ES-I3 (cell line): ENCODE measurements around the gene ATAD3B.
"Not testable (repeated sequence)": the region's sequence is repeated elsewhere in the genome, so short reads cannot be mapped to it uniquely, and the experiment has no call there.

Experiments used
- H3K36me3 ChIP-seq: 2 replicates; pipeline ENCODE4 v1.6.1; 2013; ENCODE audit warnings: mild to moderate bottlenecking, low read length, control low read depth, moderate library complexity; ENCODE audit not compliant: insufficient read depth
- H3K4me1 ChIP-seq: 2 replicates; pipeline ENCODE4 v1.6.1; 2013; ENCODE audit warnings: mild to moderate bottlenecking, control low read depth, low read length; ENCODE audit not compliant: insufficient read depth
- H3K9ac ChIP-seq: 2 replicates; pipeline ENCODE4 v1.6.1; 2013; ENCODE audit warnings: low read depth, mild to moderate bottlenecking, low read length, moderate library complexity
- H3K9me3 ChIP-seq: 2 replicates; pipeline ENCODE4 v1.6.1; 2013; ENCODE audit warnings: mild to moderate bottlenecking, low read length, moderate library complexity; ENCODE audit not compliant: control insufficient read depth, insufficient read depth

The ATAD3B gene

GRCh38 chr1:1471389-1472052 is at the start of gene ATAD3B:
Gene ATAD3B (plus strand): TSS chr1:1471765. CDS start chr1:1471885, 120 bp downstream.
- H3K4me1 ChIP-seq, result no peaks in the 10 kb centered on the region
- H3K9ac ChIP-seq, result peak within 1 kb of the TSS; percentile 85
- H3K9me3 ChIP-seq, result no peaks in the 10 kb centered on the region
- no peaks in the 10 kb centered on the region for H3K36me3 ChIP-seq

GRCh38 chr1:1421907-1422464 is 49.6 kb upstream of the ATAD3B start:
- H3K4me1 ChIP-seq, result peaks cover 8% of the 10 kb centered on the region
- no peak overlapping the region for H3K9ac ChIP-seq
- H3K36me3 ChIP-seq, result no peaks in the 10 kb centered on the region
- H3K9me3 ChIP-seq, result no peaks in the 10 kb centered on the region

- no peak overlapping the region for H3K9ac ChIP-seq
- peaks cover 8% of the 10 kb centered on the region for H3K4me1 ChIP-seq
- no peaks in the 10 kb centered on the region for H3K36me3 ChIP-seq
- H3K9me3 ChIP-seq, result no peaks in the 10 kb centered on the region
These were observed 48.9 kb upstream of the ATAD3B start for GRCh38 chr1:1422465-1423244.

- H3K36me3 ChIP-seq, result no peaks in the 10 kb centered on the region
- H3K9ac ChIP-seq, result no peak overlapping the region
- H3K4me1 ChIP-seq, result peaks cover 8% of the 10 kb centered on the region
- H3K9me3 ChIP-seq, result no peaks in the 10 kb centered on the region
These were observed 48.3 kb upstream of the ATAD3B start for GRCh38 chr1:1423245-1423597.

GRCh38 chr1:1424707-1425106 is 46.9 kb upstream of the ATAD3B start:
- Histone ChIP-seq H3K36me3 (no peaks in the 10 kb centered on the region), H3K9me3 (no peaks in the 10 kb centered on the region), H3K4me1 (peaks cover 8% of the 10 kb centered on the region), H3K9ac (no peak overlapping the region)

- Histone ChIP-seq H3K9ac (no peak overlapping the region; the same call in 1 of the 2 replicates), H3K36me3 (no peaks in the 10 kb centered on the region), H3K4me1 (peaks cover 8% of the 10 kb centered on the region), H3K9me3 (no peaks in the 10 kb centered on the region)
These were observed 46.2 kb upstream of the ATAD3B start for GRCh38 chr1:1425426-1425752.

- no peaks in the 10 kb centered on the region for H3K9me3 ChIP-seq
- H3K9ac ChIP-seq, result peak overlapping the region; percentile 65
- peaks cover 5% of the 10 kb centered on the region for H3K4me1 ChIP-seq
- no peaks in the 10 kb centered on the region for H3K36me3 ChIP-seq
These were observed 45.6 kb upstream of the ATAD3B start for GRCh38 chr1:1425753-1426495.

GRCh38 chr1:1426496-1427105 is 45.0 kb upstream of the ATAD3B start:
- H3K36me3 ChIP-seq, result no peaks in the 10 kb centered on the region
- H3K9ac ChIP-seq, result peak overlapping the region; percentile 65
- peaks cover 5% of the 10 kb centered on the region for H3K4me1 ChIP-seq
- no peaks in the 10 kb centered on the region for H3K9me3 ChIP-seq

GRCh38 chr1:1427106-1427819 is 44.3 kb upstream of the ATAD3B start:
- H3K36me3 ChIP-seq, result no peaks in the 10 kb centered on the region
- no peaks in the 10 kb centered on the region for H3K9me3 ChIP-seq
- peaks cover 10% of the 10 kb centered on the region for H3K4me1 ChIP-seq
- peak overlapping the region; percentile 15; the same call in 1 of the 2 replicates for H3K9ac ChIP-seq

GRCh38 chr1:1427820-1428148 is 43.8 kb upstream of the ATAD3B start:
- Histone ChIP-seq H3K36me3 (no peaks in the 10 kb centered on the region), H3K4me1 (peaks cover 14% of the 10 kb centered on the region), H3K9me3 (no peaks in the 10 kb centered on the region), H3K9ac (peak overlapping the region; percentile 15; the same call in 1 of the 2 replicates)

- H3K9ac ChIP-seq, result no peak overlapping the region
- no peaks in the 10 kb centered on the region for H3K9me3 ChIP-seq
- peaks cover 14% of the 10 kb centered on the region for H3K4me1 ChIP-seq
- no peaks in the 10 kb centered on the region for H3K36me3 ChIP-seq
These were observed 43.4 kb upstream of the ATAD3B start for GRCh38 chr1:1428174-1428573.

GRCh38 chr1:1428967-1429366 is 42.6 kb upstream of the ATAD3B start:
- not testable (repeated sequence) for H3K36me3 ChIP-seq, H3K9me3 ChIP-seq, H3K9ac ChIP-seq
- peaks cover 19% of the 10 kb centered on the region for H3K4me1 ChIP-seq

- peaks cover 24% of the 10 kb centered on the region for H3K4me1 ChIP-seq
- 0 out of 2 replicates have a peak overlapping the region, but pooled peaks have one; percentile 37 for H3K9ac ChIP-seq
- no peaks in the 10 kb centered on the region for H3K9me3 ChIP-seq
- no peaks in the 10 kb centered on the region for H3K36me3 ChIP-seq
These were observed 41.9 kb upstream of the ATAD3B start for GRCh38 chr1:1429671-1430073.
